Left forelimb (tissue), 1 donor: Measurements from ENCODE around the gene USP11.
A peak's percentile ranks its signal among the peaks of the same experiment; 100 is the strongest.

Experiments
- DNase-seq: peaks from one replicate; pipeline ENCODE4 v3.0.0-alpha.2; 2018; ENCODE audit warnings: low spot score

Gene USP11

GRCh38 chrX:47232803-47233332 is at the start of gene USP11:
Gene USP11 (plus strand): TSS chrX:47233009. CDS start chrX:47233044, 35 bp downstream.
- peak; percentile 74 for DNase-seq

- no peak for DNase-seq
These were observed 48.3 kb upstream of the USP11 start for GRCh38 chrX:47184486-47184885.

GRCh38 chrX:47185241-47185640 is 47.6 kb upstream of the USP11 start:
- DNase-seq, result no peak

- DNase-seq, result no peak
These were observed 46.6 kb upstream of the USP11 start for GRCh38 chrX:47186096-47186740.

GRCh38 chrX:47187106-47187677 is 45.6 kb upstream of the USP11 start:
- DNase-seq, result no peak

- DNase-seq, result no peak
These were observed 42.9 kb upstream of the USP11 start for GRCh38 chrX:47189906-47190305.

GRCh38 chrX:47190445-47191269 is 42.2 kb upstream of the USP11 start:
- DNase-seq, result peak; percentile 88

GRCh38 chrX:47191331-47191730 is 41.5 kb upstream of the USP11 start:
- DNase-seq, result no peak

- no peak for DNase-seq
These were observed 40.9 kb upstream of the USP11 start for GRCh38 chrX:47191806-47192401.

- peak; percentile 89 for DNase-seq
These were observed 39.2 kb upstream of the USP11 start, which contains the start of gene UBA1 for GRCh38 chrX:47193475-47194193. Gene UBA1 (plus strand): TSS chrX:47193829. CDS start chrX:47198803, 4,974 bp downstream.

- no peak for DNase-seq
These were observed 38.5 kb upstream of the USP11 start for GRCh38 chrX:47194194-47194787.

- DNase-seq, result no peak
These were observed 36.7 kb upstream of the USP11 start for GRCh38 chrX:47196098-47196497.

- no peak for DNase-seq
These were observed 35.3 kb upstream of the USP11 start for GRCh38 chrX:47197526-47197925.

- DNase-seq, result no peak
These were observed 34.7 kb upstream of the USP11 start for GRCh38 chrX:47198026-47198686.

- no peak for DNase-seq
These were observed 34.1 kb upstream of the USP11 start for GRCh38 chrX:47198687-47199080.

GRCh38 chrX:47199286-47199685 is 33.5 kb upstream of the USP11 start:
- DNase-seq, result no peak

- no peak for DNase-seq
These were observed 32.2 kb upstream of the USP11 start for GRCh38 chrX:47200385-47201150.

GRCh38 chrX:47201345-47201944 is 31.4 kb upstream of the USP11 start:
- DNase-seq, result no peak

- no peak for DNase-seq
These were observed 30.5 kb upstream of the USP11 start for GRCh38 chrX:47202316-47202715.

GRCh38 chrX:47202877-47203276 is 29.9 kb upstream of the USP11 start:
- DNase-seq, result no peak
